GM18502 (cell line): Measurements from ENCODE around the gene TOX2.
"Not testable (repeated sequence)": the region's sequence is repeated elsewhere in the genome, so short reads cannot be mapped to it uniquely, and the experiment has no call there.

Experiments
- ATAC-seq: cut with Tn5 transposase; IDR thresholded peaks from one replicate; pipeline ENCODE4 v1.9.1; 2021; ENCODE audit warnings: mild to moderate bottlenecking; ENCODE audit not compliant: unreplicated experiment, poor library complexity

TOX2 gene

DNA sequence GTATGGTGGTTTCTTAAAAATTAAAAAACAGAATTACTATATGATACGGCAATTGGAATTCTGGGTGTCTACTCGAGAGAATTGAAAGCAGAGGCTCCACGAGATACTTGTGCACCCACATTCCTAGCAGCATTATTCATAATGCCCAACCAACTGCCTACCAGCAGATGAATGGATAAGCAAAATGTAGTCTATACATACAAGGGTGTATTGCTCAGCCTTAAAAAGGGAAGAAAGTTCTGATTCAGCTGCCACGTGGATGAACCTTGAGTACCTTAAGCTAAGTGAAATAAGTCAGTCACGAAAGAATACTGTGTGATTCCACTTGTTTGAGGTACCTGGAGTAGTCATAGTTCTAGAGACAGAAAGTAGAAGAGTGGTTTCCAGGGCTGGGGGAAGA, 130.1 kb downstream of the TOX2 start:
- ATAC-seq, result not testable (repeated sequence)

DNA sequence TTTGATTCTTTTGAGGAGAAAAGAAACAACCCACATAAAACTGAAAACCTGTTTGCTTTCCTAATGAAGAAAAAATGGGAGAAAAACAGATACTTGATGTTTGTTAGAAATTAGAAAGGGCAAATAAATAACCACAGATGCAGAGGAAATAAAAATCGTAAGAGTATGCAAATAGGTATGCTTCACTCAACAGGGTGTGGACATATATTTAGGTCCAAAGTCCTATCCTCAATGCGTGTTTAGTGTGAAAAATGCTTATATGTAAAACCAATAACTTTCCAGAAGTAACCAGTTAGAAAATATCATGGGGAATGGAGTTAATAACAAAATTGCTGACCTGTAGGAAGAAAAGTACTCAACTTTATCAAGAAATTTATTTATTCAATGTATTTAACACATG, 135.7 kb downstream of the TOX2 start:
- ATAC-seq, result no peak

DNA sequence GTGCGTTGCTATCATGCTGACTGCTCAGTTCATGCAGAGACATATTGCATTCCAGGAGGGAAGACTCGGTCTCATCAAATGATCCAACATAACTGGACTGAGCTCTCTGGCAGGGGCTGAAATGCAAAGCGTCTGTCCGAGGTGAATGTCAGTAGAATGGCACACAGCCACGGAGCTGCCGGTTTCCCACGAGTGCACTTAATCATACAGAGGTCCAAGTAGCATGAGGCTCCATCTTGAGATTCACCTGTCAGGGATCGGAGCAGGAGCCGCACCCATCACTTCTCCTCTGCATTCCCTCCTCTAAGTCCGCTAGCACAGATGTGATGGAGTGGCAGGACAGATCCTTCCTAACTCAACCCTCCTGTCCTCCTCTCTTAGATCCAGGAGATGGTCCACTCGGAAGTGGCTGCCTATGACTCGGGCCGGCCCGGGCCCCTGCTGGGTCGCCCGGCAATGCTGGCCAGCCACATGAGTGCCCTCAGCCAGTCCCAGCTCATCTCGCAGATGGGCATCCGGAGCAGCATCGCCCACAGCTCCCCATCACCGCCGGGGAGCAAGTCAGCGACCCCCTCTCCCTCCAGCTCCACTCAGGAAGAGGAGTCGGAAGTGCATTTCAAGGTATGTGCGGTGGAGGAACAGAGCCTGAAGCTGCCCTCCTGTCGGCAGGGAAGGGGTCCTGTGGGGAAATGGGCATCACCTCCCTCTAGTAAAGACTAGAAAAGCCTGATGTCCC, 136.4 kb downstream of the TOX2 start:
- ATAC-seq, result no peak

- ATAC-seq, result no peak
These were observed 137.0 kb downstream of the TOX2 start for GRCh38 chr20:44051661-44052000.

- no peak for ATAC-seq
These were observed 137.5 kb downstream of the TOX2 start for GRCh38 chr20:44052166-44052565.

DNA sequence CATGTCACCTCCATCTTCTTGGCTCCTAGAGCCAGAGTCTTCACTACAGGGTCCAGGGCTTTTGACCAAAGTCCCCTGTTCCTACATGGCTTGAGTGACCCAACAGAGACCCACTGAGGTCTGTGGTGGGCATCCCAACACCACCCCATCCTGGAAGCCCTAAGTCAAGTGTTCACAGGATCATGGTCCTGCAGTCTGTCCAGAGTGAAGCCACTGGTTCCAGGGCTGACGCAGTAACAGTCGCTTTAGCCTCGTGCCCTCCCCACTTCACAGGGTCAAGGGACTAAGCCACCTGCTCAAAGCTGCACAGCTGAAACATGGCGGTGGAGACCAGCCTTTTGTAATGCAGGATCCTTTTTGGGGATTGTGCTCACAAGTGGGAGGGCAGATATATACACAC, 138.4 kb downstream of the TOX2 start:
- no peak for ATAC-seq

DNA sequence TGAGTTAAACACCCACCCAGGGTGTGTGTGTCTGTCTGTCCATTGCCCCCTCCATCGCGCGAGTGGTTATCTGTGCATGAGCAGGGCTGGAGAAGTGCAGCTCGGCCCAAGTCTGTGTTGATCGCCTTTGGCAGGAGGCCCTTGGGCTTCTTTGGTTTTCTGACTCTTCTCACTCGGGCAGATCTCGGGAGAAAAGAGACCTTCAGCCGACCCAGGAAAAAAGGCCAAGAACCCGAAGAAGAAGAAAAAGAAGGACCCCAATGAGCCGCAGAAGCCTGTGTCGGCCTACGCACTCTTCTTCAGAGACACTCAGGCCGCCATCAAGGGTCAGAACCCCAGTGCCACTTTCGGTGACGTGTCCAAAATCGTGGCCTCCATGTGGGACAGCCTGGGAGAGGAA, 139.5 kb downstream of the TOX2 start:
- ATAC-seq, result no peak

DNA sequence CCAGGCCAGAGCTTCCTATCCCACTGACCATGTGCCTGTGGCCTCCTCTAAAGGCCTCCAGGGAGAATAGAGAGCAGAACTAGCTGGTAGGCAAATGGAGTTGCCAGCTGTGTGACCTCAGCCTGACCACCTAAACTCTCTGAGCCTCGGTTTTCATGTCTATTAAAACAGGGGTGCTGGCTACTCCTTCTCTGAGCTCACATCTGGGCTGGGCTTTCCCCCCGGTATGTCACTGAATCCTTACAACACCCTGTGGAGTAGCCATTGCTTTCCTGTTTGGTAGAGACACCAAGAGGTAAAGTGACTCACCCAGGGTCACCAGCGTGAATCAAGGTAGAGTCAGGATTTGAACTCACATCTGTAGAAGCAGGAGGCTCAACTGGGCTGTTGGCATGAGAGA, 140.2 kb downstream of the TOX2 start:
- ATAC-seq, result no peak

GRCh38 chr20:44056010-44056698, 141.5 kb downstream of the TOX2 start:
- no peak for ATAC-seq

DNA sequence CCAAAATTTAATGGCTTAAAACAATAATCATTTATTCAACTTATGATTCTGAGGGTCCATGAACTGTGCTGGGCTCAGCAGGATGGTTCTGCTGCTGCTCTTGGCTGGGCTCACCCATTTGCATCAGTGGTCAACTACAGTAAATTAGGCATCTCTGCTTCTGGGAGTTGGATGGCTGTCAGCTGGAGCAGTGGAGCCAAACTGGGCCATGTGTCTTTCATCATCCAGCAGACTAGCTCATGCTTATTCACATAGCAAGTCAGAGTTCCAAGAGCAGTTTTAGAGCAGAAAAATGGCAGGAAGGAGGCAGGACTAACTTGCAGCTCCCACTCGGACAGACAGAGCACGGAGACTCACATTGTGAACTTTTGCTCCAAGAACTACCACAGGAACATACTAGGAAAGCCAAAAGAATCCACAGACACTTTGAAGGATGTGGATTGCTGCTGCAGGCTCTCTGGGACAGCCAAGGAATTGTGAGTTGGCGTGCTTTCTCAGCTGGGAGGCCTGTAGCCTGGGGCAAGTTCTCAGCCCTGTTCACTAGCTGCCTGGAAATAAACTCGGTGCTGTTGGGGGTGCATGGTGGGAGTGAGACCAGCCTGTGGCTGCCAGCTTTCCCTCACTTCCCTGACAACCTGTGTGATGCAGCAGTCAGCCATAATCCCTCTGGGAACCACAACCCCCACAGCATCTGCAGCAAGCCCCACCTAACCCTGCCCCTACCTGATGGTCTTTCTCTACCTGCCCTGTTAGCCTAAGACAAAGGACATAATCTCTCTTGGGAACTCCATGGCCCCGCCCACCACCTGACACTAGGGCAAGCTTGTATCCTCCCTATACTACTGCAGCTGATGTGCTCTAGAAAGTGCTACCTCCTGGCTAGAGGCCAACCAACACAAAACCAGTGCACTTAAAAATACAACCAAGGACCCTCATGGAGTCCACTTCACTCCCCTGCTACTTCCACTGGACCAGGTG, 143.3 kb downstream of the TOX2 start:
- no peak for ATAC-seq

DNA sequence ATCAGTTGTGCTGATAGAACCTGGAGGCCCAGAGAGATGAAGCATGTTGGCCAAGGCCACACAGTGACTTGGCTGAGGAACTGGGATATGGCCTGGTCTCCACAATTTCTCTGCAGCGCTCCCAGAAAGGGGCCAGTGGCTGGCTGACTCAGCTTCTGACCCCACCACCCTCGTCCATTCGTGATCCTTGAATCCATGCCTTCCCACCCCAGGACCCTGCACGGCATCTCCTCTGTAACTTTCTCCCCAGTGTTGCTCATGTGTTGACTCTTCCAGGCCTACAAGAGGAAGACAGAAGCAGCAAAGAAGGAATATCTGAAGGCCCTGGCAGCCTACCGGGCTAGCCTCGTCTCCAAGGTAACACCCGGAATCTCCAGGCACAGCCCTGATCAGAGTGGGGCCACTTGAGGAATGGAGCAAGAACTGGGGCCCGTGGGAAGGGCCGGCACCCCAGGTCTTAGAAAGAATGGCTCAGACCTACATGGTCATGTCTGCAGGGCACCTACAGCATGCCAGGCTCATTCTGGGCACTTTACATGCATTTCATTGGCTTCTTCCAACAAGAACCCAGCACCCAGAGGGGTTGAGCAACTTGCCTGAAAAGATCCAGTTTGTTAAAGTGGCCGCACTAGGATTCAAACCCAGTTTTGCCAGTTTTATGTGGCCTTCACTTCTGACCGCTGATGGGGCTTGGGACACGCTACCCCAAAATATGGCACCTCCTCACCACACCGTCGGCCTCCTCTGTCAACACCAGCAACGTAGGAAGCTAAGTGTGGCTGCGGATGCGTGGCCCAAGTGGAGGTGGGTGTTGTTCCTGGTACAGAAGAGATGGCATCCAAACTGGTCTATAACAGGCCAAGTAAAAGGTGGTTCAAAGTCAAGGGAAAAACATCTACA, 150.1 kb downstream of the TOX2 start:
- ATAC-seq, result no peak

- ATAC-seq, result no peak
These were observed 151.0 kb downstream of the TOX2 start for GRCh38 chr20:44065401-44066340.

- ATAC-seq, result no peak
These were observed 152.3 kb downstream of the TOX2 start for GRCh38 chr20:44066645-44067606.

- no peak for ATAC-seq
These were observed 153.0 kb downstream of the TOX2 start for GRCh38 chr20:44067650-44068081.

DNA sequence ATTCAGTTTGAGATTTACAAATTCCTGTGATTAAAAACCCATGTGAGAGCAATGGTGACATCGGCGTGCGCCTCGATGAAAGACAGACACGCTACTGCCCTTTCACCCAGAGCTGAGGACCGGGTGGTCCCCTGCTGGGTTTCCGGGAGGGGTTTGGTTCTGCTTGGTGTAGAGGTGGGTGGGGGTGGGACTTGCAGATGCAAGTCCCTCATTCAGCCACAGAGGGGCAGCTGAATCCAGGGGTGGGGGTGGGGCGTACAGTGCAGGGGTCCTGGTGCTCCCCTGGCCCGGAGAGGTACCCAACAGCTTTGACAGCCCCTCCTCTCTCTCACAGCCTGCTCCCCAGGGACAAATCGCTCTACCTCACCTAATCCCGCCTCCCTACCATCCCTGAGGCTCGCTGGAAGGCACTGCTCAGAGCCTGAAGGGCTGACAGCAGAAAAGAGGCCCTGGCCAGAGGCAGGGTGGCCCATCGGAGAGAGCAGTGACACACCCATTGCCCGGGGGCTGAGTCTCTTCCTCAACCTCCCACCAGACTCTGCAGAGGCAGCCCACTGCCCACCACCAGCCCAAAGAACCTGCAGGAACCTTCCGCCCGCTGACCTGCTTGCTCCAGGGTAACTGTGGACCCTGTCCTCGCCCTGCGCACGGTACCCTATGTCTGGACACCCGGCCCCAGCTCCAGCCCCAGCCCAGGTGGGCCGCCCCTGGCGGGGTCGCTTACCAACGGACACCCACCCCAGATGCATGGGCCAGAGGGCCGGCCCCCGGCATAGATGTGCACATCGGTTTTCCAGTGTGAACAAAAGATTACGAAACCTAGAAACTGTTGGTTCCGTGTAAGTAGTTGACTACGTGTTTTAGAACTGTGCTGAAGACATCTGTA, 153.9 kb downstream of the TOX2 start:
- peak; percentile 11 for ATAC-seq

DNA sequence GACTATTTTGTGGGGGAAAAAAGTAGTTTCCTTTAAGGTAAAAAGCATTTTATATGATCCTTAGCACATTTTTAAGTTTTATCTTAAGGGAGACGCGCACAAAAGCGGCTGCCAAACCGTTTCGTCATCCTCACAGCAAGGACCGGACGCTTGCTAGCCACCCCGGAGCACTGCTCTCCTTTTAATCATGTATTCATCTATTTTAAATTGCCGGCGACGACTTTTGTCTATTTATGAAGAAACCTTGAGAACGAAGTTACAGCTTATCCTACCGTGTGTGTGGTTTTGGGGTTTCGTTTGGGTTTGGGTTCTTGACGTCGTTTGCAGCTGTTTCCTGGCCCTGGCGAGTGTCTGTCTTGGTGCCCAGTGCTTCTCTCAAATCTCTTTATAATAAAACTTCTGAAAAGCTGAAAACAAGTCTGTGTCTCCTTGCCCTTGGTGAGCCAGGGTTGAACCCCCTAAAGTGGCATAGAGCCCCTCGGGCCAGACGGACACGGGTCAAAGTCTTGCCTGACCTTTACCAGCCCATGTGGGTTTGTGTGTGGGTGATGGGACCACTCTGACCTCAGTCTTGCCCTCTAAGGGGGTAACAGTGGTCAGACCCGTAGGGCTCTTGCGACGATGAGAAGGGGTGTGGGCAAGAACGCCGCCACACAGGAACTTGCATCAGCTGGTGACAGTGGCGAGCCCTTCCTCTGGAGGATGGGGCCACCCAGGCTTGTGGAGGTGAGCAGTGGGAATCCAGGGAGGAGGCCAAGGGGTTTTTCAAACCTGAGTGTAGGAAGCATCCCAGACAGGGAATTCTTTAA, 154.8 kb downstream of the TOX2 start:
- ATAC-seq, result peak; percentile 71
